Stimulated activated memory B cell treated with anti-CD40 and anti-IgM and Interleukin-4, amounts not matched to agents 10 μg/mL and 1 μg/mL and 100 μg/mL, for 72 hours (primary cell): ENCODE data around the gene CBR3.

Experiments
- ATAC-seq: fragments of 150-1000 bp; cut with Tn5 transposase; 2 replicates; pipeline ENCODE4 v1.10.0; 2021
- H3K27ac Mint-ChIP-seq: one replicate; pipeline ENCODE4 v1.8.0; 2022; ENCODE audit warnings: mild to moderate bottlenecking, mixed read lengths
- H3K27me3 Mint-ChIP-seq: one replicate; pipeline ENCODE4 v1.8.0; 2022; ENCODE audit warnings: mixed read lengths
- H3K36me3 Mint-ChIP-seq: one replicate; pipeline ENCODE4 v1.8.0; 2022; ENCODE audit warnings: mixed read lengths
- H3K4me1 Mint-ChIP-seq: one replicate; pipeline ENCODE4 v1.8.0; 2022; ENCODE audit warnings: mixed read lengths
- H3K4me3 Mint-ChIP-seq: one replicate; pipeline ENCODE4 v1.8.0; 2022; ENCODE audit warnings: mild to moderate bottlenecking, moderate library complexity, mixed read lengths
- H3K9me3 Mint-ChIP-seq: one replicate; pipeline ENCODE4 v1.8.0; 2022; ENCODE audit warnings: mixed read lengths

The CBR3 gene

GRCh38 chr21:36180963-36181362 is 46.1 kb downstream of the CBR3 start:
- H3K27ac Mint-ChIP-seq = peak overlapping the region; percentile 66
- peaks cover 26% of the 10 kb centered on the region for H3K36me3 Mint-ChIP-seq
- H3K27me3 Mint-ChIP-seq = no peaks in the 10 kb centered on the region
- no peak for ATAC-seq
- no peak overlapping the region for H3K4me3 Mint-ChIP-seq
- no peaks in the 10 kb centered on the region for H3K9me3 Mint-ChIP-seq
- peaks cover 35% of the 10 kb centered on the region for H3K4me1 Mint-ChIP-seq

DNA sequence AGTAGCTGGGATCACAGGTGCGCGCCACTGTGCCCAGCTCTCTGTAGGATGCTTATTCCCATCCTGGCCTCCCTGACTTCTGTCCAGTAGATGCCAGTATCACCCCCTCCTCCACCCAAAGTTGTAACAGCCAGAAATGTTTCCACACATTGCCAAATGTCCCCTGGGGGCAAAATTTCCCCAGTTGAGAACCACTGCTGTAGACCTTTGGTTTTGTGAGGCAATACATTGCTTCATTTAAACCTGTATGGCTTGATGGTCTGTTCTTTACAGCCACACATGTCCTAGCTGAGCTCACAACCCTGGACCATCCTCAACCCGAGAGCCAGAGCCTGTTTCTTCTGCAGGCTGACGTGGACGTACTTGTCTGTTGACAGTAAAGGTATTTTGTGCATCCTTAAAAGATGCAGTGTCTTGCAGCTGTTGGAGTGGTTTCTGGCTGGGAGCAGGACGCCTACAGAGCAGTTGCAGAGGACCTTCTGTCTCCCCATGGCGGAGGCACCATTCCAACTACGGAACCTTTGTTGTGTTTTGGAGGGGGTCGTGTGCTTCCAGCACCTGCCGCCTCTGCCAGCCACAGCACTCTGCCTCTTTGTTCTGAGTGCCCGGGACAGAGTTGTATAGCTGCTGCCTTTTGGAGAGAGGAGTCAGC is 48.4 kb downstream of the CBR3 start:
- peaks cover 24% of the 10 kb centered on the region for H3K36me3 Mint-ChIP-seq
- no peaks in the 10 kb centered on the region for H3K9me3 Mint-ChIP-seq
- H3K4me3 Mint-ChIP-seq = no peak overlapping the region
- H3K4me1 Mint-ChIP-seq = peaks cover 33% of the 10 kb centered on the region
- peak overlapping the region; percentile 46 for H3K27ac Mint-ChIP-seq
- no peak for ATAC-seq
- H3K27me3 Mint-ChIP-seq = no peaks in the 10 kb centered on the region

GRCh38 chr21:36184545-36184944 is 49.7 kb downstream of the CBR3 start:
- Mint-ChIP-seq H3K4me1 (peaks cover 35% of the 10 kb centered on the region), H3K36me3 (peaks cover 17% of the 10 kb centered on the region), H3K27ac (no peak overlapping the region), H3K27me3 (no peaks in the 10 kb centered on the region), H3K9me3 (no peaks in the 10 kb centered on the region), H3K4me3 (no peak overlapping the region)
- no peak for ATAC-seq

DNA sequence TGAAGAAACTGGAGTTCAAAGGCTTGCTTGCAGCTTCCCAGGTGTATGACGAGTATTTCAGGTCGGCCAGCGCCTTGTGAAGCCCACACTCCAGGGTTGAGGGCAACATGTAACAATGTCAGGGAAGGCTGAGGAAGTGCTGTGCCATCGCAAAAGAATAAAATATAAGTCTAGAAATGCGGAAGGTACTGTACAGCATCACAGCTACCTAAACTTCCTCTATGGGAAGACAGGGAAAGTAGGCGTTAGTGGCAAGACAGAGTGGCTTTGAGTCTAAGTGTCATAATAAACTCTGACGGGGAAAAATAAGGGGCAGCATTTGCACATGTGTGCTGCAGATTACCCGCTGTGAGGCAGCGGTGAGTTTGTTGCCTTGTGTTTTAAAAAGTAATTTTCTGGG is 50.6 kb downstream of the CBR3 start:
- no peak overlapping the region for H3K27ac Mint-ChIP-seq
- H3K9me3 Mint-ChIP-seq = no peaks in the 10 kb centered on the region
- no peak overlapping the region for H3K4me3 Mint-ChIP-seq
- no peaks in the 10 kb centered on the region for H3K27me3 Mint-ChIP-seq
- H3K4me1 Mint-ChIP-seq = peaks cover 35% of the 10 kb centered on the region
- peaks cover 17% of the 10 kb centered on the region for H3K36me3 Mint-ChIP-seq
- no peak for ATAC-seq

- Mint-ChIP-seq H3K27ac (no peak overlapping the region), H3K27me3 (no peaks in the 10 kb centered on the region), H3K4me1 (peaks cover 33% of the 10 kb centered on the region), H3K4me3 (no peak overlapping the region), H3K9me3 (no peaks in the 10 kb centered on the region), H3K36me3 (peaks cover 23% of the 10 kb centered on the region)
- no peak for ATAC-seq
Observed at GRCh38 chr21:36186081-36186480, 51.2 kb downstream of the CBR3 start.

DNA sequence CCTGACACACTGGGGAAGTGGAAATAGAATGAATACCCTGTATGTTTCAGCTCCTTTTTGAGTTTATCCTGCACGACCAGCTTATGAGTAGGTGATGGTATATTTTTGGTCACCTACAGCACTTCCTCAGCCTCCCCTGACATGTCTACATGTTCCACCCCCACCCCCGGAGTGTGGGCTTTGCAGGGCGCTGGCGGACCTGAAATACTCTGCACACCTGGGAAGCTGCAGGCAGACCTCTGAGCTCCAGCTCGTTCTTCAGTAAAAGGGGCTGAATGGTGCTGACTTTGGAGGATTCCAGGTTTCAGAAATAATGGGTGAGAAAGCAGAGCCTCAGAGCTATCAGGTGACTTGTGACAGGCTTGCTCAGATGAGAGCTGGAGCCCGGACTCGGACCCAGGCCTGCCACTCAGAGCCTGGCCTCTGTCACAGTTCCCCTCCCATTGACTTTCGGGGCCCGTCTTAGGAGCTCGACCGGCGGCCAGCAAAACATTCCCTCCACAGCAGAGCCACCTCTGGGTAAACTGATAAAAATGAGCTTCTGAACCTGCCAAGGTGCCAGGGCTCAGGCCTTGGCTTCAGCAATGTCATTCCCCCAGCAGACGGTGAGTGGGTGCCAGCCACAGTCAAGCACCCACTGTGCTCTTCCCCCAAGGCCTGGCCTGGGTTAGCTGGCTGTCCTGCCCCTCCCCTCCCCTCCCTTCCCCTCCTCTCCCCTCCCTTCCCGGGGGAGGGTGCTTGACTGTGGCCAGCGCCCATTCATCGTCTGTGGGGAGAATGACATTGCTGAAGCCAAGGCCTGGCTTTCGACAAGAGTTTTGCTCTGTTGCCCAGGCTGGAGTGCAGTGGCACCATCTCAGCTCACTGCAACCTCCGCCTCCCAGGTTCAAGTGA is 51.9 kb downstream of the CBR3 start:
- Mint-ChIP-seq H3K27me3 (no peaks in the 10 kb centered on the region), H3K4me3 (no peak overlapping the region), H3K4me1 (peaks cover 26% of the 10 kb centered on the region), H3K36me3 (peaks cover 19% of the 10 kb centered on the region), H3K9me3 (no peaks in the 10 kb centered on the region), H3K27ac (no peak overlapping the region)
- ATAC-seq = no peak

DNA sequence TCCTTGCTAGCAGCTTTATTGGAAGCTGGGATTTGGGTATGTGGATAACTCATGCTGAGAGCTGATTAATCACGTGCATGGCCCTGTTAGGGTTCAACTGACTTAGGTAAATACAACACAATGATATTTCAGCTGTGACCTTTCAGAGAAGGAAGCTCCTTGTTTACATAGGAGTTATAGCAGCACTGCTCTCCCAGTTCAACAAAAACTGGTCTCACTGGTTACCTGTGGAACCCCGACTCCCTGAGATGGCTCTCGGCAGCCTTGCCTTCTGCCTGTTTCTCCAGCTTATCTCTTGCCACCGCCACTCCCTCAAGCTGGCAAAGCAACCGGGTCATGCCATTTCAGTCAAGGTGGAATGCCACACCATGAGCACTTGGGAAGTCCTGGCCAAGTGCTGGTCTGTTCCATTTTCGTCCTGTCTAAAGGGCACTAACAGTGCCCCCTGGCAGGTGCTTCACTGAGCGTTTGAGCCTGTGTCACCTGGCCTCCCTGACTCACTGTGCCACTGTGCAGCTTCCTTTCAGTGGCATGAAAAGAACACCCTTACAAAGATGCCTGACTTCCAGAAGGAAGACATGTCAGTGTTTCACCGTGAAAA is 53.3 kb downstream of the CBR3 start:
- peaks cover 18% of the 10 kb centered on the region for H3K36me3 Mint-ChIP-seq
- H3K27me3 Mint-ChIP-seq = no peaks in the 10 kb centered on the region
- H3K27ac Mint-ChIP-seq = peak overlapping the region; percentile 35
- no peak for ATAC-seq
- no peaks in the 10 kb centered on the region for H3K9me3 Mint-ChIP-seq
- no peak overlapping the region for H3K4me3 Mint-ChIP-seq
- peaks cover 18% of the 10 kb centered on the region for H3K4me1 Mint-ChIP-seq

GRCh38 chr21:36188937-36189336 is 54.1 kb downstream of the CBR3 start:
- no peak for ATAC-seq
- peaks cover 18% of the 10 kb centered on the region for H3K36me3 Mint-ChIP-seq
- H3K27ac Mint-ChIP-seq = no peak overlapping the region
- peaks cover 13% of the 10 kb centered on the region for H3K4me1 Mint-ChIP-seq
- no peaks in the 10 kb centered on the region for H3K9me3 Mint-ChIP-seq
- no peaks in the 10 kb centered on the region for H3K27me3 Mint-ChIP-seq
- no peak overlapping the region for H3K4me3 Mint-ChIP-seq

- peaks cover 13% of the 10 kb centered on the region for H3K4me1 Mint-ChIP-seq
- no peak overlapping the region for H3K4me3 Mint-ChIP-seq
- H3K27me3 Mint-ChIP-seq = no peaks in the 10 kb centered on the region
Observed at GRCh38 chr21:36190736-36191135, 55.9 kb downstream of the CBR3 start.

DNA sequence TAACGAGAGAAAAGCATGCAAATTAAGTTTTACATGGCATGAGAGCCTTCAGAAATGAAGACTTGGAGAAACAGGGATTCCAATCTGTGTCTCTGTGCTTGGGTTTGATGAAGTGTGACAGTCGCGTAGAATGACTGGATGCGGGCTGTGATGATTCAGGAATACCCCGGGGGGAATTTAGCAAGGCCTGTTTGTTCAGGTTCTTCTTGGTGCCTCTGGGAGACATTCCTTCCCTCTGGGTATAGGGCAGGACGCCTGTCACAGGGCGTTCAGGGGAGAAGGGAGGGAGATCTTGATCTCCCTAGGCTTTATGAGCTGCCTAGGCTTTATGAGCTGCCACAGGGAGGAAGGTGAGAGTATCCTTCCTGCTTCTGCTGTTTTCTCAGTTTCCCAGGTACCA is 58.3 kb downstream of the CBR3 start:
- Mint-ChIP-seq H3K9me3 (no peaks in the 10 kb centered on the region), H3K27me3 (no peaks in the 10 kb centered on the region), H3K36me3 (peaks cover 22% of the 10 kb centered on the region), H3K4me3 (no peak overlapping the region), H3K27ac (no peak overlapping the region), H3K4me1 (peaks cover 10% of the 10 kb centered on the region)
- no peak for ATAC-seq

More at GRCh38 chr21:36190736-36191135, 55.9 kb downstream of the CBR3 start:
- H3K27ac Mint-ChIP-seq = no peak overlapping the region
- H3K36me3 Mint-ChIP-seq = peaks cover 14% of the 10 kb centered on the region
- no peaks in the 10 kb centered on the region for H3K9me3 Mint-ChIP-seq
- no peak for ATAC-seq

DNA sequence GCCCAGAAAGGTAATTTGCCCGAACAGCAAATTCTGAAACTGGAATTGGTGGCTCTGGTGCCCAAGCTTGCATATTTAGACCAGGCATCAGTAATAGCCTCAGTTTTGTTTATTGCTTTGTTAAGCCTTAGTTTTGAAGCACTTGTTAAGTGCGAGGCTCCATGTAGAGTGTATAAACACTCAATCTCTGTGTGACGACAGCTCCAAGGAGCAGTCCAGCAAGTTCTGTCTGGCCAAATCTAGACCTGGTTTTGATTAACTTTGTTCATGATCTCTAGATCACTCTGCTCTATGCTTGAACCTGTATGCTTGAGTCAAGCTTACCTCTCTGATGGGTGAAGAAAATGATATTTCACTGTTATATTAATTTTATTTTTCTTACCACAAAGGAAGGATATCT is 59.1 kb downstream of the CBR3 start:
- Mint-ChIP-seq H3K36me3 (peaks cover 27% of the 10 kb centered on the region), H3K27ac (peak overlapping the region; percentile 51)
- no peak for ATAC-seq

DNA sequence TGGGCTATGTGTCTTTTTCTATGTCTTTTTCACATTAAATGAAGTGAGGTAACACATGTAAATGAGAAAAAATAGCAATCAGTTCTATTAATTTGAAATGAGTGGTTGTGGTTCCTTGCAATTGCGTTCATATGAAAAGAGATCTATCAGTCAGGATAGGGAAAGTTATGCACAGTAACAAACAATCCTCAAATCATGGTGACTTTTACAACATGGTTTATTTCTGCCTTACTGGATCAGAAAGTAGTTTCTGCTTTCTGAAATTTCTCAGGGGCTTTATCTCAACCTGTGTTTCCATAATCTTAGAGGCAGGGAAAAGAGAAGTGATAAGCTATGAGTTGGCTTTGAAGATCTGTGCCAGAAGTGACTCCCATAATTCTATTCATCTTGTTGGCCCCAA is 60.7 kb downstream of the CBR3 start:
- Mint-ChIP-seq H3K27me3 (no peaks in the 10 kb centered on the region), H3K27ac (peak overlapping the region; percentile 9), H3K4me3 (no peak overlapping the region), H3K9me3 (no peaks in the 10 kb centered on the region), H3K36me3 (peaks cover 41% of the 10 kb centered on the region), H3K4me1 (peaks cover 7% of the 10 kb centered on the region)
- ATAC-seq = no peak

More for the DNA sequence above, 59.1 kb downstream of the CBR3 start:
- no peaks in the 10 kb centered on the region for H3K9me3 Mint-ChIP-seq
- H3K4me1 Mint-ChIP-seq = peaks cover 7% of the 10 kb centered on the region
- no peaks in the 10 kb centered on the region for H3K27me3 Mint-ChIP-seq
- H3K4me3 Mint-ChIP-seq = no peak overlapping the region
